NCI-H1048 (cell line): Measurements from ENCODE around the gene LTBR.

ENCODE experiments used
- DNase-seq: peaks from one replicate; lab custom pipeline; 2025; lab: John Stamatoyannopoulos, UW

The LTBR gene

DNA sequence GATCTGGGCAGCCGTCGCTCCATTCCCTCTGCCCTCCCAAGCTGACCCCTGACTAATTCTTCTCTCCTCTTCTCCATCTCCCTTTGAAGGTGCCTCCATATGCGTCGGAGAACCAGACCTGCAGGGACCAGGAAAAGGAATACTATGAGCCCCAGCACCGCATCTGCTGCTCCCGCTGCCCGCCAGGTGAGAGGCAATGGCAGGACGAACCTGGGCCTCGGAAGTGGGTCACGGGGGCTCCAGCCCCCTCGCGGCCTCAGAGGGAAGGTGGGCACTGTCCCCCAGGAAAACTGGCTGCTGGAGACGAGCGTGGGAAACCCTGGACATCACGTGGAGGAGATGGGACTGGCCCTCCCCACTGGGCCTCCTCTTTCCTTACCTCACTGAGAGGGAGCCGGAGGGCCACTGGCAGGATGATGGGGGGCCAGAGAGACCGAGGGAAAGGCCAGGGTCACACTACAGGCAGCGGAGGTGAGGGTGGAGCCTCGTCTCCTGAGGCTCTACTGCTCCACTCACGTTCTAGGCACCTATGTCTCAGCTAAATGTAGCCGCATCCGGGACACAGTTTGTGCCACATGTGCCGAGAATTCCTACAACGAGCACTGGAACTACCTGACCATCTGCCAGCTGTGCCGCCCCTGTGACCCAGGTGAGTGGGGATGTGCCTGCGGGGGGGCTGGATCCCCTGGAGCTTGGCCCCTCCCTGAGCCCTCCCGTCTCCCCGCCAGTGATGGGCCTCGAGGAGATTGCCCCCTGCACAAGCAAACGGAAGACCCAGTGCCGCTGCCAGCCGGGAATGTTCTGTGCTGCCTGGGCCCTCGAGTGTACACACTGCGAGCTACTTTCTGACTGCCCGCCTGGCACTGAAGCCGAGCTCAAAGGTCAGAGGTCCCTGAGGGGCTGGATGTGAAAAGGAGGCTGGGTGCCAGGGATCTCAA is 806 bp downstream of the LTBR start:
- DNase-seq: no peak

DNA sequence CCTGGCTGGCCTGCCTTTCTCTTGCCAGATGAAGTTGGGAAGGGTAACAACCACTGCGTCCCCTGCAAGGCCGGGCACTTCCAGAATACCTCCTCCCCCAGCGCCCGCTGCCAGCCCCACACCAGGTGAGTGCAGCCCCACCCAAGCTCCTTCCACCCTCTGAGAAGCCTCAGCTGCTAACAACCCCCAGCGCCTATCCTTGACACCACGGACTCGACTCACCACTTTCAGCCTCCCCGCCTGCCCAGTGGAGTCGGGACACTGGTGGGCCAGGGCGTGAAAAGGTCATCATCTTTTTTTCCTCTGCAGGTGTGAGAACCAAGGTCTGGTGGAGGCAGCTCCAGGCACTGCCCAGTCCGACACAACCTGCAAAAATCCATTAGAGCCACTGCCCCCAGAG is 2.1 kb downstream of the LTBR start:
- no peak for DNase-seq

DNA sequence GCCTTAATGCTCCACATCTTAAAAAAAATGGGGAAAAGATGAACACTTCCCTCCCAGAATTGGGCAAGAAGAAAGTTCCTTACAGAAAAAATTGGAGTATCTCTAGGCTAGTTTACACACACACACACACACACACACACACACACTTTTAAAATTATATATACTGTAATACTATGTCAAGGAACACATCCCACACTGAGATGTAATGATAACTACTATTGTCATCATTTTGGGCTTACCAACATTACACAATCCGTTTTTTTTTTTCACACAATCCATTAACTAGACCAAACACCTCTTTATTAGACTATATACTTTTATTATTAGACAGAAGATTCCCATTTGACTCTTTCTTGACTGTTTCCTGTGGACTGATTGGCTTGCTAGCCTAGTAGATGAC is 2.5 kb downstream of the LTBR start:
- no peak for DNase-seq

DNA sequence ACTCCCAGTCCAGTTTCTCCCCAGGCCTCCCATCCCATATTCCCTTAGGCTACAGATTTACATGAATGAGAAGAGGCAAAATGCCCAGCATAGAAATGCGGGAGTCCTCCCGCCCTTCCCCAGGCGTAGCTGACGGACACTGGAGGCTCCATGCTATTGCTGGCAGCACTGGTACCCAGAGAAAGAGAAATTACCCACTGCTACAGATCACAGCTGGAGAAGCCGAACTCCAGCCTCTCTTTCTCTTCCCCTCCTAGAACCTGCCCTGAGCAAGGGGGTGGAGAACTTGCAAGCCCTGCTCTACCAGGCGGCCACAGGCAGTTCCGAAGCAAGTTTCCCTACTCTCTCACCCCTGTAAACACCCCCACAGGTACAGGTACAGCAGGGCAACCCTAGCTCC is 3.6 kb downstream of the LTBR start:
- no peak for DNase-seq

- no peak for DNase-seq
Measured at GRCh38 chr12:6390084-6390799, 6.3 kb downstream of the LTBR start.

GRCh38 chr12:6391013-6391412 is 7.1 kb downstream of the LTBR start:
- DNase-seq: no peak

- no peak for DNase-seq
Measured at GRCh38 chr12:6392504-6392903, 8.5 kb downstream of the LTBR start.

DNA sequence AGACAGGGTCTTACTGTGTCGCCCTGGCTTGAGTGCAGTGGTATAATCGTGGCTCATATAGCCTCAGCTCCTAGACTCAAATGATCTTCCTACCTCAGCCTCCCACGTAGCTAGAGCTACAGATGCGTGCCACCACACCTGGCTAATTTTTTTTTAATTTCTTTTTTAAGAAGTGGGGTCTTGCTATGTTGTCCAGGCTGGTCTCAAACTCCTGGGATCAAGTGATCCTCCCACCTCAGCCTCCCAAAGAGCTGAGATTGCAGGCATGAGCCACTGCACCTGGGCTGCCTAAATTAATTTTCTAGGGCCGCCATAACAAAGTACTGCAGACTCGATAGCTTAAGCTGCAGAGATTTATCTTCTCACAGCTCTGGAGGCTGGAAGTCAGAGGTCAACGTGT is 9.1 kb downstream of the LTBR start:
- no peak for DNase-seq

DNA sequence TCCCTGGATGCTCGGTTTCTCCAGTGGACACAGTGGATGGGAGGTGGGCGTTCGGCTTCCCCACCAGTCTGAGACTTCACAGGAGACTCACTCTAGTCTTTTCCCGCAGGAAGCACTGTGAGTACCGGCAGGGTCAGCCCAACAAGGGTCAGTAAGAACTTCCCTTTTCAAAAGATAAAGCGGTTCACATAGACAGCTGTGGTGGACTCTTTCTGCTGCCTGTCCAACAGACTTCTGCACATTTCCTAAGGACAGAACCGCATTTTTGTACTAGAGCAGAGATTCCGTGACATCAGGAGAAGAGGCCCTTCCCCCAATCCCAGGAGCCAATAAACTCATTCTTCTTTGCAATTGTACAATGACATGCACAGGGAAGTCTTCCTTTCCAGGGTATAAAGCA is 10.4 kb downstream of the LTBR start:
- DNase-seq: no peak

DNA sequence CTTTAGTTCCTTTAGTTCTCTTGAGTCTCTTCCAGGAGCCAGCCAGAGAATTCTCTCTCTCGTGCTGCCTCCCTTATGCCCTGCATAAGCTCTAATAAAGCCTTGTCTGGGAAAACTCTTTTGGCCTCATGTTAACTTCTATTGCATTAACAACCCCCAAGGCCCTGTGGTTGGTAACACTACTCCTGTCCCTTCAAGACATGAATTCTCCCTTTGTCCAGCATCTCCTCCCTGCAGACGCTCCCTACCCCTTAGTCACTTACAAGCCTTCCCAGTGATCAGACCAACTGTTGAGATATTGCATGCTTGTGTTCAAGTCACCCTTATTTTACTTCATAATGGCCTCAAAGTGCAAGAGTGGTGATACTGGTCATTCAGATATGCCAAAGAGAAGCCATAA is 12.1 kb downstream of the LTBR start:
- no peak for DNase-seq

DNA sequence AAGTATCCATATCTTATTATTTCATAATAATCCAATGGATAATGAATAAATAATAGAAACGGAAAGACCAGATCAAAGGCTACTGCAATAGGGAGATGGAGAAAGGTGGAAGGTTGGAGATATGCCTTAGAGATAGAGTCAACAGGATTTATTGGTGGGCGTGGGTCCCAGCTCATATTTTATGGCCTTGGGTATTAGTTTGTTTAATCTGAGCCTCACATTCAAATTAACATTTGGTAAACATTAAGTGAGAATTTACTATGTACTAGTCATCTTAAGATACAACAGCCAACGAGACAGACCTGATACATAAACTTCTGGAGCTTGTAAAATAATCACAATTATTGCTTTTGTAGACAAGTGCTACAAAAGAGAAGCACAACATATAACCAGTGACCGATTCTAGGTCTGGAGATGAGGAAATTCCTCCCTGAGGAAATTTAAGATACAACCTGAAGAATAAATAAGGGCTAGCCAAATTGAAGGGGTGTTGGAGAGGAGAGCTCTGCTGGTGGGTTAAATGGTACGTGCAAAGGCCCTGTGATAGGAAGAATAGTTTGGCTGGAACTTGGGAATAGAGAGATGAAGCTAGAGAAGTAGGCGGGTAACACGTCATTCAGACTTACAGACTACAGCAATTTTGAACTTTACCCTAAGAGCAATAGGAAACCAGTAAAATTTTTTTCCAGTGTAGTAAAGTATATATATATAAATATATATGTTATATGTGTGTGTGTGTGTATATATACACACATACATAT is 16.1 kb downstream of the LTBR start:
- DNase-seq: no peak

- DNase-seq: no peak
Measured at GRCh38 chr12:6404390-6404789, 20.4 kb downstream of the LTBR start.

DNA sequence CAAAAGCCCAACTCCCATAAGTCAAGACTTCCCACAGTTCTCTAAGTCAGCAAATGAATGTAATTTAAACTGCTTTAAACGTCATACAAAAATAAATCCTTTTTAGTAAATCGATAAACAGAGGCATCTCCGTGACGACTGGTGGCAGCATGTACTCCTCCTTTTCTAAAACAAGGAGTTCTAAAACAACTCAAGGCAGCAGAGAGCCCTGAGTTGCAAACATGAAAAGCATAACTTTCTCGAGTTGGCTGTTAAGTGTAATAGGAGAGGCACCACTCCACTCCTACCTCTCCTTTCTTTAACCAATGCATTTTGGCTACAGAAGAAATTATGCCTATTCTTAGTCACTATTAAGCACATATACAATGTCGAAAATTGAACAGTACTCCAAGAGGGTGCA is 22.0 kb downstream of the LTBR start:
- no peak for DNase-seq

DNA sequence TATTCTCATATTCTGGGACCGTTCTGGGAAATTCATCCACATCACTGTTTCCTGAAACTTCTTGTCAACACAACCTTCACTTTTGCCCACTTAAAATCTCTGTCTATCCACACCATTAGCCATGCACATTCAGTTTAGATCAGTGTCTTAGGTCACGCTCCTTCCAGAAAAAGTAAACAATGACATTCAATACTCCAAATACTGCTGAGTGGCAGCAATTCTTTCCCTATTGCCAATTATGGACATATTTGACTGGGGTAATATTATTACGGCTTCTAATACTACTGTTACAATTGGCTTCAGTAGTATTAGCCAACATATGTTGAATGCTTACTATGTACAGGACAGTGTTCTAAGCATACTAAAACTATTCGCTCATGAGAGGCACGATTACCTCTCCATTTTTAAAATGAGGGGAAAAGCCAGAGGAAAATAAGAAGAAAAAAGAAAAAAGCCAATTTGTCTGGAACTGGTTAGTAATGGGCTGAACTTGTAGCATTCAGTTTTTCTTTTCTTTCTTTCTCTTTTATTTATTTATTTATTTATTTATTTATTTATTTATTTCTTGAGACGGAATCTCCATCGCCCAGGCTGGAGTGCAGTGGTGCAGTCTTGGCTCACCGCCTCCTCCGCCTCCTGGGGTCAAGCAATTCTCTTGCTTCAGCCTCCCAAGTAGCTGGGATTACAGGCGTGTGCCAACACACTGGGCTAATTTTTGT is 23.4 kb downstream of the LTBR start:
- DNase-seq: no peak

GRCh38 chr12:6416596-6416995 is 32.6 kb downstream of the LTBR start:
- no peak for DNase-seq

DNA sequence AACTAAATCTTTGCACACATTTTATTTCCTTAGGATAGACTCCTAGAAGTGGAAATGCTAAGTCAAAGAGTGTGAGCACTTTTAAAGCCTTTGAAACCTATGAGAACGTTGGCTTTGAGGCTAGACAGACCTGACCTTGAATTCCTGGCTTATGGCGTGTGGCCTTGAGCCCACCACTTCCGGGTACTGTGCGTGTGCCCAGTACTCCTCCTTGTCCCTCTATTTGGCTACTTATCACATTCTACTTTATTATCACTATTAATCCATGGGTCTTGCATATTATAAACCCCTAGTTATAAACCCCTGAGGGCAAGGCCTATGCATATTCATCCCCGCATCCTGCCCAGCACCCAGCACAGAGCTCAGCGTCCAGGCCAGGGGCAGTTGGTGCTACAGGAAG is 34.8 kb downstream of the LTBR start:
- DNase-seq: no peak

DNA sequence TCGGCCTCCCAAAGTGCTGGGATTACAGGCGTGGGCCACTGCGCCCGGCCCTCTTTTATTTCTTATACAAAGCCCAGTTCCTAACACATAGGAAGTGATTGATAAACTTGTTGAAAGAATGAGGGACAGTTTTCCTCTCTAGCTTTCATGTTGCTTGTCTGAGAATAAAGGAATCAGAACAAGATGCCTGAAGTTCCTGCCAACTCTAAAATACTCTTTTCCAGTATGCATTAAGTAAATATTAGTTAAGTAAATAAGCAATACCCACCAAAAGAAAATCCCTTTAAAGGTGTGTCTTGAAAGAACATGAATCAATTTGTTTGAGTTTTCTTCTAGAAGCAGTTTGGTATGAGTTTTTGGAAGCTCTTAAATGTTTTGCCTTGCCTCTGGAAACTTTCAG is 36.4 kb downstream of the LTBR start:
- no peak for DNase-seq

GRCh38 chr12:6423267-6424007 is 39.5 kb downstream of the LTBR start:
- DNase-seq: peak; percentile 82

GRCh38 chr12:6424008-6424347 is 40.0 kb downstream of the LTBR start:
- no peak for DNase-seq

- no peak for DNase-seq
Measured at GRCh38 chr12:6424866-6425265, 40.9 kb downstream of the LTBR start.
